HG02943 (cell line): ENCODE data around the gene FPR1.
A peak's percentile ranks its signal among the peaks of the same experiment; 100 is the strongest.

ENCODE experiments used
- ATAC-seq: cut with Tn5 transposase; IDR thresholded peaks from one replicate; pipeline ENCODE4 v1.9.1; 2021; ENCODE audit warnings: mild to moderate bottlenecking, low read depth, moderate library complexity; ENCODE audit not compliant: unreplicated experiment

The FPR1 gene

GRCh38 chr19:51708811-51709210 is 42.9 kb downstream of the FPR1 start:
- ATAC-seq: no peak

GRCh38 chr19:51706885-51707284 is 44.8 kb downstream of the FPR1 start:
- no peak for ATAC-seq

- ATAC-seq: no peak
Measured at GRCh38 chr19:51706296-51706695, 45.4 kb downstream of the FPR1 start.

- ATAC-seq: no peak
Measured at GRCh38 chr19:51704626-51705025, 47.1 kb downstream of the FPR1 start.

- peak; percentile 79 for ATAC-seq
Measured at GRCh38 chr19:51703575-51704515, 47.8 kb downstream of the FPR1 start.

- ATAC-seq: no peak
Measured at GRCh38 chr19:51702825-51703574, 48.7 kb downstream of the FPR1 start.

GRCh38 chr19:51702103-51702824 is 49.4 kb downstream of the FPR1 start:
- ATAC-seq: no peak

GRCh38 chr19:51701468-51702100 is 50.1 kb downstream of the FPR1 start:
- ATAC-seq: no peak

- no peak for ATAC-seq
Measured at GRCh38 chr19:51699170-51699569, 52.5 kb downstream of the FPR1 start.

- no peak for ATAC-seq
Measured at GRCh38 chr19:51698296-51698695, 53.4 kb downstream of the FPR1 start.

GRCh38 chr19:51697169-51697776 is 54.4 kb downstream of the FPR1 start:
- no peak for ATAC-seq

GRCh38 chr19:51696606-51697005 is 55.1 kb downstream of the FPR1 start:
- no peak for ATAC-seq
